SW 1271 (cell line): ENCODE data around the gene POLR2H.
A peak's percentile ranks its signal among the peaks of the same experiment; 100 is the strongest.

Experiments
- DNase-seq, 2 experiments: peaks; one replicate each; lab custom pipeline; 2025; lab: John Stamatoyannopoulos, UW

POLR2H gene

DNA sequence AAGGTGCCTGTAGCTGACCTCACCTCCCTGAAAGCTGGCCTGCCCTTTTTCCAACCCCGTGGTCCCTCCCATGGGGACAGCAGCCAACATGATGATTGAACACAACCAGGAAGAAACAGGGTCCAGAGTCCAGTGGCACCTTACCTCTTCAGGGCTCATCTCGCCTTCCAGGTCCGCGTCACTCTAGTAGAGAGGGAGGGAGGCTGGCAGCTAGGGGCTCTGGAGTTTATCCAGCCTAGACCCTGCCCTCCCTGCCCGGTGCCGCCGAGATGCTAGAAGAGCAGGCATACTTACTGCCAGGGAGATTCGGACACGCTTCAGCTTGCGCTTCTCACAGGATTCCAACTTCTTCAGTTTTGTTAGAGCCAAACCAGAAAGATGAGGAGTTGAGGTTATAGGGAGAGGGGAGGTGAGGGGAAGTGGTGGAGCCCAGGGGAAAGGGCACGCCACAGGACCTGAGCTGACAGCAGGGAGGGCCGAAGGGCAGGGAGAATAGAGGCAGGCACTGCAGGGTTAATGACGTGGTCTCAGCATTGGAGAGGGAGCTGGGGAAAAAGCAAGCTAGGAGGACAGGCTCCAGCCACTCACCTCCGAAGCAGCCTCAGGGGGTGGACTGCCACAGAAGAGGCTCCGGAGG, 9.2 kb upstream of the POLR2H start:
- no peak for DNase-seq

DNA sequence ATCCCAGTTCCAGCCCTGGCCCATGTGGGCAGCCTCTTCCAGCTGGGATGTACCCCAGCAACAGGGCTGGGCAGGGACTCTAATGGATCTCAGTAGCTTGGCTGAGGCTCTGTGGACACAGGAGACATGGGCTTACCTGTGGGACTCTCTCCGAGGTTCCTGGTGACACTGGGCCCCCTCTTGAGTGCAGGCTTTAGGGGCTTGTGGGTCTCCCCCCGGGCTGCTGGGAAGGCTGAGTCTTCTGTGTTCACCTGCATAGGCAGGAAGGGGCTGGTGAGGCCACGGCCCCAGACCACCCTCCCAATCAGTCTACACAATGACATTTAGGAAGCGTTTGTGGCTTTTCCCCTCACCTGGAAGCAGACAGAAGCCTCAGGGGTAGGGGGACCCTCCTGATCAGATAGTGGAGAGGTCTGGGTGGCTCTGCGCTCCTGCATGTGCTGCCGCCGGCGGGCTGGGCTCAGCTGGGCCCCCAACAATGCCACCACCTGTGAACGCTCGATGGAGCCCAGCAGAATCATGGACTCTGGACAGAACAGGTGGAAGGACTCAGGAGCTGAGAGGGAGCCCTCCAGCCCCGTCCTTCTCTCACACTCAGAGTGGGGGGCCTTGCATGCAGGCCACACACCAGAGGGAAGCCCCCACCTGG, 8.5 kb upstream of the POLR2H start:
- DNase-seq: no peak

DNA sequence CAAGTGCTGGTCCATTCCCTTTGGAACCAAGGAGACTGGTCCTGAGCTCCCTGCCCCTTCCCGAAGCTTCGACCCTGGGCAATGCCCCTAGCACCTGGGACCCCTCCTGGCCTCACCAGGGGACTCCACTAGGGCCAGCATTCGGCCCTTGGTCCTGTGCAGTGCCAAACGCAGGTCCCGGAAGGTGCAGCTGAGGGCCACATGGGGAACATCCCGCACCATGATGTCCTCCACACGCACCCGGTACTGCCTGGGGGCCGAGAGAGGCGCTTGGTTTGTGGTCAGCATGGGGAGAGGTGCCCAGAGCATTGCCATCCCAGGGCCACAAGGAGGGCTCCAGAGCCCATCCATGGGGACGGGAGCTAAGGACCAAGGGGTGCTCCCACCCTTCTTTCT, 8.0 kb upstream of the POLR2H start:
- no peak for DNase-seq

- peak in 1 of 2 experiments; percentile 8 for DNase-seq
Measured at GRCh38 chr3:184354121-184354728, 7.3 kb upstream of the POLR2H start.

GRCh38 chr3:184354754-184355153, 6.8 kb upstream of the POLR2H start:
- DNase-seq: no peak

DNA sequence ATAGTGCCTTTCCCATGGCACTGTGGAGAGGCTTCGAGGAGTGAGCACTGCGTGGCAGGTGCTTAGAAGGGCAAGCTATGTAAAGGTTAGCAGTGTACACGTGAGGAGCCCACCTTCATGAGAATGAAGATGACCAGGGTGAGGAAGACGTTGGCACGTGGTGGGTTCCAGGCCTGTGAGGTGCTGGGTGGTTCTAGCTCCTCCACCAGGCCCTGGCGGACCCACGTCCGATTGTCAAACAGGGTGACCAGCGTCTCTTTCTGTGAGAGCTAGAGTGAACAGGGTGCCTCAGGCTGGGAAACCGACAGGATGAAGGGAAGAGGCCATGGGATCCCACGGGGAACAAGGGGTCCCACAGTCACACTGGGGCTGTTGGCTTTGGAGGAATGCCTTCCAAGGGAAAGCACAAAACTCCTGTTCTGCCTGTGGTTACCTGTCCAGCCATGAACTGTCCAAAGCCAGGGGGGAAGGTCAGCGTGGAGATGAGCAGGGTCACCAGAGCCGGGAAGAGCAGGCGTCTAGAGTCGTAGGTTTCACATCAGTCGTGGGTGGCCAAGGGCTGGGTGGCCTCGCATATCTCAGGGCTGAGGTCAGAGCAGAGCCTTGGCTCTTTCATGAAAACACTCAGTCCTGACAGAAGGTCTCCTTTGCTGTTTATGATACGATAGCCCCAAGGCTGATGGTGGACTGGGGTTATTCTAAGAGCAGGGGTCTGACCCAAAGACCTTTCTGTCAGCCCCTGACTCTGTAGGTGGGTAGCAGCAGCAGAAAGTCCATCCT, 6.1 kb upstream of the POLR2H start:
- DNase-seq: no peak

DNA sequence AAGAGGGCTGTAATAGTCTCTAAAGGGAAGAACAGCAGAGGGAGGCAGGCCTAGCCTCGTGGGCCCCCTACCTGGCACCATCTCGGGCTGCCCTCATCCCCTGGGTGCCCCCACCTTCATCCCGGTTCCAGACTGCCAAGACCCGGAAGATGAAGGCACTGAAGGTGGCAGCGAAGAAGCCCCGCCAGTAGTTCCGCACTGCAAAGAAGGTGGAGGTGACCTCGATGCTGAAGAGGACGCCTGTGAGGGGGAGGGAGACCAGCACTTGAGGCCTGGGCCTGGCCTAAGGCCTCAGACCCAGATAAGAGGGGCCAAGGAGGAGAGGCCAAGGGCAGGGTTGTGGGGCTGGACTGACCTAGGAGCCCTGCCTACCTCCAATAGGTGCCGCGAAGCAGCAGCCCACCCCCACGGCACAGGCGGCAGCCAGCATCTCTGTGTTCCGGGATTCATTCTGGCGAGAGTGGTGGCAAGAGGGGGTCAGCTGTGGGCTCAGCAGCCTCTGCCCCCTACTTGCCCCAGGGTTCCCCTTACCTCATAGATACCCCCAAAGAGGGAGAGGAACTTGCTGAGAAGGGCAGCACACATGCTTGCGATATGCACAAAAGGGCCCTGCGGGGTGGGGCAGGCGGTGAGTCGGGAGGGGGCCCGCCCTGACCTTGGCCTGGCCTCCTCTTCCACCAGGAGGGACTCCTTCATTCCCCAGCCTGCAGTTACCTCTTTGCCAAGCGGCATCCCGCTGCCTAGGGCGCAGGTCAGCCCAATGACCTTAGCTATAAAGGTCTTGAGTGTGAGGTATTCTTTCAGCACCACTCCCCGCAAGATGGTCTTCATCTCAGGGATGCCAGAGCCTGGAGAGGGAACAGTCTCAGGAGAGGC, 4.0 kb upstream of the POLR2H start:
- DNase-seq: no peak

GRCh38 chr3:184358124-184358767, 3.3 kb upstream of the POLR2H start:
- DNase-seq: no peak

DNA sequence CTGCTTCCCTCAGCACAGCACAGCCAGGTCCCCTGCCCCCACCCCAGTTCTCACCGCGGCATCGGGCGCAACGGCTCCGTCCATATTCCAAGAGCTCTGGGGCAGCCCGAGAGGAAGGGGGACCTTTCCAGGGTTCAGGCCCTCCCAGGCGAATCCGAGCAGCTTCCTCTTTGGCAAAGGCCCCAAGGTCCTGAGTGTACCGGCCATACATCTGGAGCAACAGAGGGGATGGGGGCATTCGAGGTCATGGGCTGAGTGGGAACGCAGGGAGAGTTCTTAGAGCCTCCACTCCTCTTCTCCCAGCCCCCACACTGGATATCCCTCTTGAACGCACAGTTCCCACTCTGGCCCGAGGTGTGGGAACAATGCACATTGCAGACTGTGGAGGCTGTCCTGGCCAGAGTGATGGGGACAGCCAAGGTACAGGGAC, 2.6 kb upstream of the POLR2H start:
- no peak for DNase-seq

- no peak for DNase-seq
Measured at GRCh38 chr3:184359610-184360009, 1.9 kb upstream of the POLR2H start.

DNA sequence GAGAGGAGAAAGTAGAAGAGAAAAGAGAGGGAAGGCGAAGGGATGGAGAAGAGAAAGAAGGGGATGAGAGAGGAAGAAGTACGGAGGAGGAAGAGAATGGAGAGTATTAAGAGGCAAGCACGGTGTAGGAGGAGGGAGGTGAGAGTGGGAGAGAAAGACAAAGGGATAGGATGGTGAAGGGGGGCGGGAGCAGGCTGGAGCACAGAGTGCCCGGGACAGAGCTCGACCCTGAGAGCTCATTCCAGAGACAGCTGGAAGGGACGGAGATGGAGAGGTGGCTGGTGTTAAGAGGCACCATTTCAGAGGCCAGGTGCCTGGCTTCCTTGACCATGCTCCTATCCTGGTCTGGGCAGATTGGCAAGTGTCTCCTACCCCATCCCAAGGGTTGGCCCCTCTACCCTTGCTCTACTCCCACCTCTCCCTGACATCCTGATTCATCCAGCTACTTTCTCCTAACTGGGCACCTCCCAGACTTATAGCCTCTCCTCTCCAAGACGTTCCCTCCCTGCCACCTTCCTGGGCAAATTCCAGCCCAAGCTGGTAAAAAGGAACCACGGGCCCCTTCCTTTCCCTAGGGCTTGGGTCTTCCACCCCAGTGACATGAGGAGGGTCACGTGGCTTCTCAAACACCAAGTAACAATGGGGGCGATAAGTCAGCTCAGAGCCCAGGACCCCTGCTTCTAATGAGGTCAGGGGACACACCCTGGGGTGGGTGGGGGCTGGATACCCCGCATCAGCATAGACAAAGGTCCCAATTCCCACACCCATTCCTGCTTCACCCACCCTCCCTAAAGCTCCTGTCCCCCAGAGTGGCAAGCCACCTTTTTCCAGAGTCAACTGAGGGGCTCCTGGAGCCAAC, 1.2 kb upstream of the POLR2H start:
- no peak for DNase-seq

GRCh38 chr3:184360929-184361531, 480 bp upstream of the POLR2H start:
- no peak for DNase-seq

- DNase-seq: peak; percentile 78 to 91
Measured at GRCh38 chr3:184361932-184362667, 590 bp downstream of the POLR2H start.

- peak; percentile 93 to 98 for DNase-seq
Measured at GRCh38 chr3:184362668-184363546, 1.4 kb downstream of the POLR2H start.

DNA sequence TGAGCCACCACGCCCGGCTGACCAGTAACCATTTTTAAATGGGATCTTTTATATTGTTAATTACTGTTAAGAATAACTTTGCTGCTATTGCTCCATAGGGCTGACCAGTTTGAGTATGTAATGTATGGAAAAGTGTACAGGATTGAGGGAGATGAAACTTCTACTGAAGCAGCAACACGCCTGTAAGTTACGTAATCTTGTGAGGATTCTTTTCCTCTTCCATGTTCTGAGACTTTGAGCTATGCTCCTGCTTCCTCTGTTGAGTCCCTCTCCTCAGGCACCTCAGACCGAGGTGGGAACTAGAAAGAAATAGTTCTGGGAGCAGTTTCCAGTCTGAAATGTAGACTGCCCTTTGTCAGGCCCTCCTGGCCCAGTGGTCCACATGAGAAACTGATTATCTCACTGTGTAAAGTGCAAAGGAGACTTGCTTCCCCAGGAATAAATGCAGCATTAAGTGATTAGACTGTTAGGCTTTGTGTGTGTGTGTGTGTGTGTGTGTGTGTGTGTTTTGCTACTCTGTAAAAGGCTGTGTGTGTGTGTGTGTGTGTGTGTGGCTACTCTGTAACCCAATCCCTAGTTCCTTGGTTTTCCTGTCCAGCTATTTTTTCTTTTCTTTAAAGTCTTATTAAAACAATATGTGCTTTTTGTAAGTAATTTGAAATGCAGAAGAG, 5.2 kb downstream of the POLR2H start:
- DNase-seq: no peak

DNA sequence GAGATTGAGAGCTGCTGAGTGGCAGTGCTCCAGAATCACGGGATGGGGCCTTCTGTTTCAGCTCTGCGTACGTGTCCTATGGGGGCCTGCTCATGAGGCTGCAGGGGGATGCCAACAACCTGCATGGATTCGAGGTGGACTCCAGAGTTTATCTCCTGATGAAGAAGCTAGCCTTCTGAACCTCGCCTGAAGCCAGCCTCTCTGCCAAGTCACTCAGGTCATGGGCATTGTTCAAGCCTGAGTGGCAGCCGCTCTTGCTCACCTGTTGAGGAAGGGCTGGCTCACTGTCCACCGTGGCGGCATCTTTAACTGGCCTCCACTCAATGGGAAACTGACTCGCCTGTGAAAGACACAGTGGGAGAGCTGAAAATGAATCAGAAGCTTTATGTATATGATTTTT, 6.6 kb downstream of the POLR2H start:
- DNase-seq: no peak

- DNase-seq: no peak
Measured at GRCh38 chr3:184368586-184369183, 7.2 kb downstream of the POLR2H start.
